ENCODE results near the gene BMF.

DNA sequence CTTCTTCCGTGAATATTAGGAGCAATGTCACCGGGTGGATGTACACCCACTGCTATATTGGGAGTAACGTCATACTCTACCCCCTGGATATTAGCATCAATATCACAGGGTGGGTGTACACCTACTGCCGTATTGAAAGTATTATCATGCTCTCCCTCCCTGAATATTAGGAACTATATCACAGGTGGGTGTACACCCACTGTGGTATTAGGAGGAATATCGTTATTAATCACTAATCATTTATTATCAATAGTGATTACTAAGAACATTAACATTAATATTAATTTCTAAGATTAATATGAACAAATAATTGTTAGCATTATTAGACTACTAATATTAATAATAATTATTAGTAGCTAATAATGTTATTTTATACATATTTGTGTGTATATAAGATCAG, 21.4 kb upstream of the BMF start:
- TF ChIP-seq, protein P1, sequence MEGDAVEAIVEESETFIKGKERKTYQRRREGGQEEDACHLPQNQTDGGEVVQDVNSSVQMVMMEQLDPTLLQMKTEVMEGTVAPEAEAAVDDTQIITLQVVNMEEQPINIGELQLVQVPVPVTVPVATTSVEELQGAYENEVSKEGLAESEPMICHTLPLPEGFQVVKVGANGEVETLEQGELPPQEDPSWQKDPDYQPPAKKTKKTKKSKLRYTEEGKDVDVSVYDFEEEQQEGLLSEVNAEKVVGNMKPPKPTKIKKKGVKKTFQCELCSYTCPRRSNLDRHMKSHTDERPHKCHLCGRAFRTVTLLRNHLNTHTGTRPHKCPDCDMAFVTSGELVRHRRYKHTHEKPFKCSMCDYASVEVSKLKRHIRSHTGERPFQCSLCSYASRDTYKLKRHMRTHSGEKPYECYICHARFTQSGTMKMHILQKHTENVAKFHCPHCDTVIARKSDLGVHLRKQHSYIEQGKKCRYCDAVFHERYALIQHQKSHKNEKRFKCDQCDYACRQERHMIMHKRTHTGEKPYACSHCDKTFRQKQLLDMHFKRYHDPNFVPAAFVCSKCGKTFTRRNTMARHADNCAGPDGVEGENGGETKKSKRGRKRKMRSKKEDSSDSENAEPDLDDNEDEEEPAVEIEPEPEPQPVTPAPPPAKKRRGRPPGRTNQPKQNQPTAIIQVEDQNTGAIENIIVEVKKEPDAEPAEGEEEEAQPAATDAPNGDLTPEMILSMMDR (IDR thresholded peaks at IDR 0.05; ENCODE audit: low read depth, low read length): no peak
- TF ChIP-seq EZH2phosphoT487 (IDR thresholded peaks at IDR 0.05; ENCODE audit: low read depth): no peak
